SJSA1 (cell line): Measurements from ENCODE around the gene NFAT5. TPM values are rescaled to one million over a fixed set of nuclear protein-coding genes. Genes with fewer than 3 reads are reported as not detected.
A peak's percentile ranks its signal among the peaks of the same experiment; 100 is the strongest.

Experiments used
- DNase-seq, 2 experiments: peaks; one replicate each; pipeline ENCODE4 v3.0.0-alpha.2; 2015 to 2020; ENCODE audit warnings: low spot score in 2 of 2, low read depth in 1 of 2
- H3K27ac ChIP-seq: fragments of 250-450 bp; sonication (Bioruptor Pico); 2 replicates; pipeline ENCODE4 v1.5.1; 2020; ENCODE audit warnings: mild to moderate bottlenecking, moderate library complexity
- H3K27me3 ChIP-seq: fragments of 250-450 bp; sonication (Bioruptor Pico); replicated peaks from 2 replicates; pipeline ENCODE4 v1.5.1; 2020; ENCODE audit warnings: mild to moderate bottlenecking, moderate library complexity
- H3K36me3 ChIP-seq: fragments of 250-450 bp; sonication (Bioruptor Pico); 2 replicates; pipeline ENCODE4 v1.5.1; 2020; ENCODE audit warnings: mild to moderate bottlenecking
- H3K4me1 ChIP-seq: fragments of 250-450 bp; sonication (Bioruptor Pico); replicated peaks from 2 replicates; pipeline ENCODE4 v1.6.1; 2021; ENCODE audit warnings: mild to moderate bottlenecking
- H3K4me3 ChIP-seq: fragments of 250-450 bp; sonication (Bioruptor Pico); 2 replicates; pipeline ENCODE4 v1.5.1; 2020; ENCODE audit warnings: mild to moderate bottlenecking
- H3K9me3 ChIP-seq: fragments of 250-450 bp; sonication (Bioruptor Pico); replicated peaks from 2 replicates; pipeline ENCODE4 v1.5.1; 2020; ENCODE audit warnings: mild to moderate bottlenecking
- total RNA-seq: library from RNA; depleted of rRNA; stranded (reverse); fragments of >200 nt; shearing (Covaris generic); gene quantifications from 2 replicates; pipeline ENCODE4 v1.2.3, GENCODE V29; 2014

Gene NFAT5
- total RNA-seq, 1 experiment from 2014 or later, result 9.0 TPM

DNA sequence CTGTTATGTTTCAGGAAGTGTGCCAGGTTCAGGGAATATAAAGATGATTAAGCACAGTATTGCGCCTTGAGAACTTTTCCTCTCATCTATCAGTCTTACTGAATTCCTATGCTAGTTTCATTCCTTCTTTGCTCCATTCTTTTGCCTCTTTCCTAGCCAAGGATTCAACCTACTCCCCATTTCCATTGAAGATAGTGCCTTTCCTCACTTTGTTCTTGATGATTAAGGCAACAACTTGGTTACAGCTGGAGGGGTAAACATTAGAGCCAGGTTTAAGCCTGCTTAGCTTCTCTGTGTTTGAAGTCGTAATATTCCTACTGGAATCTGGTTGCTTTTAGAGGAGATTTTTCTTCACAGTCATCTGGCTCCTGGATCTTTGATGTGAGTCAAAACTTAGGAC lies 85.5 kb downstream of the NFAT5 start:
- Histone ChIP-seq H3K36me3 (peaks cover 62% of the 10 kb centered on the region), H3K27ac (no peak overlapping the region), H3K4me1 (no peaks in the 10 kb centered on the region), H3K9me3 (no peaks in the 10 kb centered on the region), H3K27me3 (no peaks in the 10 kb centered on the region), H3K4me3 (no peak overlapping the region)
- no peak for DNase-seq

DNA sequence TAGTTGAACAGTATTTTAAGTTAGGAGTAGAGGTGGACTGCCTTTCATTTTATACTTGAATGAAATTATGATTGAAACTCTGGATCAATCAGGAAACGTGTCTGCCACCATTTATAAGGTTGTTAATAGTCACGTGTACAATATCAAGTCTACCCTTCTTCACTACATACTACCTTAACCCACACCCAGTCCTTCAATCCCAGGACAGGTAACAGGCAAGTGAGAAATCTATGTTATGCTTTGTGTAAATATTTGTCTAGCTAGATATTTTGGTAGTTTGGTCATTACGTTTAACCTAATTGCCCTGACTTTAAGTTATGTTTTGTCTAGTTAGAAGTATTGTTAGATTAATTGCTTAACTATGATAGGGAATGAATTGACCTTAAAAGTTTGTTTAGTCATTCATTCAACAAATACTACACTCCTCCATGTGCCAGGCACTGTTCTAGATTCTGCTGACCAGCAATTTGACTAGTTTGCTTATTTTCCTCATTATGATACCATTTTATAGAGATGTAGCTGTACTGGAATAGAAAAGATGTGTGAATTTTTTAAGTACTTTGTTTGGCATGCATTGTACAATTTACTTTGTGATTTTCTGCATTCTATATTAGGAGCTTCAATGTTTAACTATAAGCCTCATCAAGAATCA lies 88.6 kb downstream of the NFAT5 start:
- DNase-seq, result no peak
- Histone ChIP-seq H3K36me3 (peaks cover 56% of the 10 kb centered on the region), H3K4me3 (no peak overlapping the region), H3K27ac (no peak overlapping the region), H3K4me1 (no peaks in the 10 kb centered on the region), H3K9me3 (no peaks in the 10 kb centered on the region), H3K27me3 (no peaks in the 10 kb centered on the region)

DNA sequence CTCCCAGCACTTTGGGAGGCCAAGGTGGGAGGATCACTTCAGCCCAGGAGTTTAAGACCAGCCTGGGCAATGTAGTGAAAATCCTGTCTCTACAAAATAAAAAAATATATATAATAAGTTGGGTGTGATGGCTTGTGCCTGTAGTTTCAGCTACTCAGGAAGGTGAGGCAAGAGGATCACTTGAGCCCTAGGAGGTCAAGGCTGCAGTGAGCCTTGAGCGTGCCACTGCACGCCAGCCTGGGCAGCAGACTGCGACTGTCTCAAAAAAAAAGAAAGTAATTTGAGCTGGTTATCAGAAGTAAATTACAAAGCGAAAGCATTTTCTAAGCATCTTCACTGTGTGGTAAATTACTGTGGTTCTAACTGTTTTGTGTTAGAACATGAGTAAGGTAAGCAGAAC lies 94.4 kb downstream of the NFAT5 start:
- H3K9me3 ChIP-seq, result no peaks in the 10 kb centered on the region
- H3K36me3 ChIP-seq, result peaks cover 50% of the 10 kb centered on the region
- H3K4me1 ChIP-seq, result no peaks in the 10 kb centered on the region
- no peak for DNase-seq
- H3K27ac ChIP-seq, result no peak overlapping the region
- no peak overlapping the region for H3K4me3 ChIP-seq
- no peaks in the 10 kb centered on the region for H3K27me3 ChIP-seq

DNA sequence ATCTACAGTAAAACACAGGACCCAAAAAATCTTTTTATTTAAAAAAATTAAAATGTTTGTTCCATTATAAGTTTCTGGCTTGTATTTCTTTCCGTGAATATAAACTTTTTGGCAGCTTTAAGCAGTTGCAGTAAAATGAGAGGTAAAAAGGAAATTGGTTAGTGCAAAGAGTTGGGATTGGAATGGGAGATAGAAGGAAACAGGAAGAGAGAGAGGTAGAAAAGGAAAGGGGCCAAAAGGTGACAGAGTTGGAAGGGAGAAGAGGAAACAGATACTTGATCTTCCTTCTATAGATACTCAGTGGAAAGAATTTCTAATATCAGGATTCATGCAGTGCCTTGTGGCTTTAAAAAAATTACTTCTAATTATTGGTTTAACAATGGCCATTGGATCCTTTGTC lies 97.1 kb downstream of the NFAT5 start:
- Histone ChIP-seq H3K27ac (no peak overlapping the region), H3K4me3 (no peak overlapping the region), H3K9me3 (no peaks in the 10 kb centered on the region), H3K36me3 (peaks cover 35% of the 10 kb centered on the region), H3K27me3 (no peaks in the 10 kb centered on the region), H3K4me1 (no peaks in the 10 kb centered on the region)
- DNase-seq, result no peak

DNA sequence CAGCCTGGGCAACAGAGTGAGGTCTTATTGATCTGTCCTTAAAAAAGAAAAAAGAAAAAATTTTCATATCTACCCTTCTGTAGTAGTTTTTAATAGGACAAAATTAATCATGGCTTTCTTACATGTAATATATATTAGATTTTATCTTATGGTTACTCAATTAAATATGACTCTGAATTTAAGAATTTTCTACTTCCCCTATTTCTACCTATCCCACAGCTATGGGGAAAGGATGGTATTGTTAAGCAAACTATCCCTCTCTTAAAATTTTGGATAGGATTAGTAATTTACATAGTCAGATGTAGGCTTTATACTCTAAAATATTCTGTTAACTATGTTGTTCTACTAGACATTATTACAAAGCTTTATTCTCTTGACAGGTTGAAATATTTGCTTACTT lies 98.1 kb downstream of the NFAT5 start:
- DNase-seq, result no peak
- no peak overlapping the region for H3K27ac ChIP-seq
- H3K27me3 ChIP-seq, result no peaks in the 10 kb centered on the region
- H3K4me3 ChIP-seq, result no peak overlapping the region
- peaks cover 34% of the 10 kb centered on the region for H3K36me3 ChIP-seq
- no peaks in the 10 kb centered on the region for H3K9me3 ChIP-seq
- H3K4me1 ChIP-seq, result no peaks in the 10 kb centered on the region

DNA sequence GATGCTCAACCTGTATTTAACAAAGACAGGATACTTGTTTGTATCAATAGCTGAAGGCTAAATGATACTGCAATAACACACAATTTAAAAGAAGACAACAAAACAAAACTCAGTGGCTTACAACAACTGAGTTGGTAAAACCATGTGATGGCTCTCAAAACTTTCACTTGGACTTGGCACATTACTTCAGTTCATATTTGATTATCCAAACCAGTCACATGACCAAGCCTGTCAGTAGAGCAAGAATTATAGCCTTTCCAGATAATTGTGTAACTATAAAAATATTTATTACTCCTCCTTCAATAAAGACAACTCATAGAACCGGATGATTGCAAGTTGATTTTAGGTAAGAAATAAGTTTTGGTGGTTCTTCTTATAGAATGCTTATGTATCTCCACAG lies 103.8 kb downstream of the NFAT5 start:
- Histone ChIP-seq H3K36me3 (peaks cover 42% of the 10 kb centered on the region), H3K4me3 (no peak overlapping the region), H3K27ac (no peak overlapping the region), H3K9me3 (no peaks in the 10 kb centered on the region), H3K4me1 (peaks cover 11% of the 10 kb centered on the region), H3K27me3 (no peaks in the 10 kb centered on the region)
- no peak for DNase-seq

DNA sequence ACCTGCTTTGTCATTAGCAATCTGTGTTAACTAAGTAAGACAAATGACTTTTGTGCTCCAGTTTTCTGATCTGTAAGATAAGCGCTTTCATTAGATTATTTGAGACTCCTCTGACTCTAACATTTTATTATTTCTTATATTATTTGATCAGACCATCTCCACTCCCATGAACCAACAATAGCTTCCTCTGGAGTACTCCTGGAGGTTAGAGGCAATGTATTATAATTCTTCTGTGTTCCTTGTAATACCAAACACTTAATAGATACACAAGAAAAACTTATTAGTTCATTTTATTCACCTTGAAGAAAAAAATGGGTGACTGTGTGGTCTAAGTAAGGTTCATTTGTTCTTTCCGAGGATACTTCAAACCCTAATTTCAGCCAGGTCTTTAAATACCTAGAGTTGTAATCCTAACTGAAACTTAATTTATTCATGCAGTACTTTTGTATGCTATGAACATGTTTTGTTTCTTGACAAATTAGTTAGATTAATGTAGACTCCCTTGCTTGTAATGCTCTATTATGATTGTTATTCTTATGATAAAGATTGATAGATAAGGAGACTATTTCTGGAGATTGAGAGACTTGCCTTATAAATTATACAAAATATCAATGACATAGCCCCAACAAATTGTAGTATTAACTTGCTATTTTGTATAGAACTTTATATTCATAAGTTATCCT lies 106.7 kb downstream of the NFAT5 start:
- Histone ChIP-seq H3K27ac (no peak overlapping the region), H3K36me3 (peaks cover 55% of the 10 kb centered on the region), H3K9me3 (no peaks in the 10 kb centered on the region), H3K4me1 (peaks cover 11% of the 10 kb centered on the region), H3K4me3 (no peak overlapping the region), H3K27me3 (no peaks in the 10 kb centered on the region)
- no peak for DNase-seq

DNA sequence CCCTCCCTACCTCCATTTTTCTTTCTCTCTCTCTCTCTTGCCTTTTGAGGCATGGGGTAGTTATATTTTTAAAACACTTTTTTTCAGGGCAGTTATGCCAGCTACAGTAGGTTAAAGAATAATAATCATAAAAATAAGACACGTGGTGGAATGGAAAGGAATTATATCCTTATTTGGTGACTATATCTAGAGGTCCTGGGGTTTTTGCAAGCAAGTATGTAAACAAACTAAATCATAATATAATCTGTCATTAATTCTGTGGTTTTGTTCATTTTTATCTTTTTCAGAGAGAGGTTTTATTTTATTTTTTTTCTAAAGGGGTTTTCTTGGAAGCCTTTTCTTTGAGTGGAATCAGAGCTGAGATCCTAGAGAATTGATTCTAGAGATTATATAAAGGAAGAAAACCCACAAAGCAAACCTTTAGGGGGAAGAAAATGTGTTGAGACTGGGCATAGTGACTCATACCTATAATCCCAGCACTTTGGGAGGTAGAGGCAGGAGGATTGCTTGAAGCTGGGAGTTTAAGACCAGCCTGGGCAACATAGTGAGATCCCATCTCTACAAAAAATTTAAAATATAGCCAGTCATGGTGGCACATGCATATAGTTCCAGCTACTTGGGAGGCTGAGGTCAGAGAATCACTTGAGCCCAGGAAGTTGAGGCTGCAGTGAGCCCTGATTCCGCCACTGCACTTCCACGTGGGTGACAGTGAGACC lies 107.4 kb downstream of the NFAT5 start:
- Histone ChIP-seq H3K27me3 (no peaks in the 10 kb centered on the region), H3K27ac (no peak overlapping the region), H3K4me1 (peaks cover 11% of the 10 kb centered on the region), H3K36me3 (peaks cover 57% of the 10 kb centered on the region), H3K9me3 (no peaks in the 10 kb centered on the region), H3K4me3 (no peak overlapping the region)
- peak in 1 of 2 experiments; percentile 21 for DNase-seq

DNA sequence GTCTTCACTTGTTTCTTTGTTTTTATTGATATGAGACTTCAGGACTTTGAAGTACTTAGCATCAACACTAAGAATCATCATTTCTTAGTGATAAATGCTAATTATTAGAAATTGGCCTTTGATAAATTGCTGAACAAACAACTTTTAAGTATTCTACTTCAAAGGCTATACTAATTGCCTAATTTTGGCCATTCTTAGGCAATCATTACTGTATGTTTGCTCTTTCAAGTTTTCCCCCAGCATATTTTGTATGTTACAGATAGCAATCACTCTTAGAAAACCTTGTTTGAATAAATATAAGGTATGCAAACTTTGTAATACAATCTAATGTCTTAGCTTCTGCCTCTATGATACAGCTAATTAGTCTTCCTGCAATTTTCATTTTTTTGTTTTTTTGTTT lies 114.6 kb downstream of the NFAT5 start:
- peaks cover 61% of the 10 kb centered on the region for H3K36me3 ChIP-seq
- H3K27me3 ChIP-seq, result no peaks in the 10 kb centered on the region
- no peaks in the 10 kb centered on the region for H3K4me1 ChIP-seq
- no peak for DNase-seq
- no peak overlapping the region for H3K27ac ChIP-seq
- no peak overlapping the region for H3K4me3 ChIP-seq
- H3K9me3 ChIP-seq, result no peaks in the 10 kb centered on the region

DNA sequence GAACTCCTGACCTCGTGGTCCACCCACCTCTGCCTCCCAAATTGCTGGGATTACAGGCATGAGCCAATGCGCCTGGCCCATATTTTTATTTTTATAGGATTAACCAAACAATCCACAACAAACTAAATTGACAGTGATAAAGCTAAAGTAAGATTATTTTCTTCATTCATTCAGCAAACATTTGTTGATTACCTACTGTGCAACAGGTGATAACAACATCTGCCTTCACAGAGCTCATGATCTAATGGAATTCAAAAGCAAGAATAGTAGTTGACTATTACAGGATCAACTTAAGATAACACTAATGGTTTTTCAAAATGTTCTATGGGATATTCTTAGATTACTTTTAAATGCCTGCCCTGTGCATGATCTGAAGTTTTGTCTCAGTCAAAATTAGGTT lies 122.8 kb downstream of the NFAT5 start:
- H3K27me3 ChIP-seq, result no peaks in the 10 kb centered on the region
- no peaks in the 10 kb centered on the region for H3K4me1 ChIP-seq
- DNase-seq, result no peak
- no peak overlapping the region for H3K4me3 ChIP-seq
- H3K36me3 ChIP-seq, result peaks cover 58% of the 10 kb centered on the region
- H3K9me3 ChIP-seq, result no peaks in the 10 kb centered on the region
- no peak overlapping the region for H3K27ac ChIP-seq

DNA sequence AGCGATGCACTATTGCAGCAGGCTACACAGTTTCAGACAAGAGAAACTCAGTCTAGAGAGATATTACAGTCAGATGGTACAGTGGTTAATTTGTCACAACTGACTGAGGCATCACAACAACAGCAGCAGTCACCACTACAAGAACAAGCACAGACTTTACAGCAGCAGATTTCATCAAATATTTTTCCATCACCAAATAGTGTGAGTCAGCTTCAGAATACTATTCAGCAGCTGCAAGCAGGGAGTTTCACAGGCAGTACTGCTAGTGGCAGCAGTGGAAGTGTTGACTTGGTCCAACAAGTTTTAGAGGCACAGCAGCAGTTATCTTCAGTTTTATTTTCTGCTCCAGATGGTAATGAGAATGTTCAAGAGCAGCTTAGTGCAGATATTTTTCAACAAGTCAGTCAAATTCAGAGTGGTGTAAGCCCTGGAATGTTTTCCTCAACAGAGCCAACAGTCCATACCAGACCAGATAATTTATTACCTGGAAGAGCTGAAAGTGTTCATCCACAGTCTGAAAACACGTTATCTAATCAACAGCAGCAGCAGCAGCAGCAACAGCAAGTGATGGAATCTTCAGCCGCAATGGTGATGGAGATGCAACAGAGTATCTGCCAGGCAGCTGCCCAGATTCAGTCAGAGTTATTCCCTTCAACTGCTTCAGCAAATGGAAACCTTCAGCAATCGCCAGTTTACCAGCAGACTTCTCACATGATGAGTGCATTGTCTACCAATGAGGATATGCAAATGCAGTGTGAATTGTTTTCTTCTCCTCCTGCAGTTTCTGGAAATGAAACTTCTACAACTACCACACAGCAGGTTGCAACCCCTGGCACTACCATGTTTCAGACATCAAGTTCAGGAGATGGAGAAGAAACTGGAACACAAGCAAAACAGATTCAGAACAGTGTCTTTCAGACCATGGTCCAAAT lies 126.5 kb downstream of the NFAT5 start:
- Histone ChIP-seq H3K4me3 (no peak overlapping the region), H3K36me3 (peaks cover 74% of the 10 kb centered on the region), H3K4me1 (no peaks in the 10 kb centered on the region), H3K27me3 (no peaks in the 10 kb centered on the region), H3K9me3 (no peaks in the 10 kb centered on the region), H3K27ac (no peak overlapping the region)
- DNase-seq, result no peak

DNA sequence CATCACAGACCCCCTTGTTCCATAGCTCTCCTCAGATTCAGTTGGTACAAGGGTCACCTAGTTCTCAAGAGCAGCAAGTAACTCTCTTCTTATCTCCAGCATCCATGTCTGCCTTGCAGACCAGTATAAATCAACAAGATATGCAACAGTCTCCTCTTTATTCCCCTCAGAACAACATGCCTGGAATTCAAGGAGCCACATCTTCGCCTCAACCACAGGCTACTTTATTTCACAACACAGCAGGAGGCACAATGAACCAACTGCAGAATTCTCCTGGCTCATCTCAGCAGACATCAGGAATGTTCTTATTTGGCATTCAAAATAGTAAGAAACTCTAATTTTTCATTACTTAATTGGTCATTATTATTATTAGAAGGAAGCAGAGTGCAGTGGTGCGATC lies 128.2 kb downstream of the NFAT5 start:
- H3K4me3 ChIP-seq, result no peak overlapping the region
- H3K27me3 ChIP-seq, result no peaks in the 10 kb centered on the region
- no peak overlapping the region for H3K27ac ChIP-seq
- H3K9me3 ChIP-seq, result no peaks in the 10 kb centered on the region
- H3K36me3 ChIP-seq, result peaks cover 80% of the 10 kb centered on the region
- no peaks in the 10 kb centered on the region for H3K4me1 ChIP-seq
- no peak for DNase-seq

DNA sequence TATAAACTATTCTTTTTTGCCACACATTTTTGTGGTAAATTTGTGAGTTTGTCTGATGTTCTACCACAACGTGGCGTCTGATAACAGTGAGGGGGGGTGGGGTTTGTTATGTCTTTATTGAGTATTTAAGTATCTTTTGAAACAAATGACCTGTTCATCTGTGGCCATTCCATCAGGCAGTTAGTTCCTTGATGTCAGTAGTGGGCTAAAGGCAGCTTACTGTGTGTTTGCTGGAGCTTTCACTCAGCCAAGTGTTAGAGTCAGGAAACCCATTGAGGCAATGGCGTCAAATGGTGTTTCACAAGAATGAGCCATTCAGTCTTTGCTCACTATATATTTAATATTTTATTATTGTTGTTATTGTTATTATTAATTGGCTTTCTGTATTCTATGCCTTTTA lies 132.6 kb downstream of the NFAT5 start:
- Histone ChIP-seq H3K27me3 (no peaks in the 10 kb centered on the region), H3K27ac (no peak overlapping the region), H3K4me3 (no peak overlapping the region), H3K36me3 (peaks cover 86% of the 10 kb centered on the region), H3K9me3 (no peaks in the 10 kb centered on the region), H3K4me1 (no peaks in the 10 kb centered on the region)
- DNase-seq, result no peak
